ENCODE data around the gene SLC5A9.

DNA sequence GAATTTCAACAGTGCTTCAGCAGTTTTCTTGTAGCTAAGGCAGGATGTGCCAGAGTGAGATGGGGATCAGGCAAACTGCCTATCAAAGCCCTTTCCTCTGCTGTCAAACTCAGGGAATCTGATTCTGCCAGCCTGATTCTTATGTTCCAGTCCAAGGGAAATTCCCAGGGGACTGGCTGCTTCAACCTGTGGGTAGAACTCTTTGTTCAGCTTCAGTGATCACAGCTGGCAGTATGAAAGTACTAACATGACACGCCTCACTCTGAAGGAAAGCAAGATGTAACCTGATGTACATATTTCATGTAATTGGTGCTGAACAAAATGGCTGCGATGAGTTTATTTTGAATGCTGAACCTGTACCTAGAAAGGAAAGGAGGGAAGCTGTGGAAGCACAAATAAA, 40.1 kb upstream of the SLC5A9 start:
- TF ChIP-seq CTCF (IDR thresholded peaks at IDR 0.05) (no peak), POLR2A (IDR thresholded peaks at IDR 0.05) (no peak)

Data from testis (tissue), 2 donors.